GM18520 (cell line): ENCODE results near the gene NHP2.
A peak's percentile ranks its signal among the peaks of the same experiment; 100 is the strongest.

Source experiments
- ATAC-seq: cut with Tn5 transposase; IDR thresholded peaks from one replicate; pipeline ENCODE4 v1.9.1; 2021; ENCODE audit not compliant: unreplicated experiment

Gene NHP2

DNA sequence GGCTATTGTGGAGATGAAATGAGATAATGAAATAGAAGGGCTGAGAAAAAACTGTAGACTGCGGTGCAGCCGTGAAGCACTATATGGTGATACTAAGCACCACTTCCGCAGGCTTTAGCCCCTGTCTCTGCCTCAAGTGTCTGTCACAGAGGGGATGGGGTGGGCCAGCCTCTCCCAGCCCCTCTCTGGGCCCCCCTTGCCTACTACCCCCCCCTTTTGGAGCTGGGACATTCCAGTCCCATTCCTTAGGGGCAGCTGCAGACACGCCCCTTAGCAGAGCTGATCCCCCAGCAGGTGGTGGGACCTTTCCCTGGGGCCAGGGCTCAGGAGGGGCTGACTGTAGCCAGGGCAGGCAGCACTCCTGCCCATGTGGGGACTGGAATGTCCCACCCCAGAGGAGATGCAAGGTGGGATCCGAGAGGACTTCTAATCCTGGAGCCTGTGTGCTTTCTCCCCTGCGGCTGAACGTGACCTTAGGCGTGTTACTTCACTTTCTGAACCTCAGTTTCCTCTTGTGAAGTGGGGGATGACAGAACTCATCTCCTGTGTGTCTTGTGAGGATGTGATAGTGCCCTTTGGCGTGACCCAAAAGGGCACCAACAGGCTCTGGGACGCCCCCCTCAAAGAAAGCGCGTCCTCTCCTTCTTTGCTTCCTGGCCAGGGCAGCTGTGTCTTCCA, 38.4 kb downstream of the NHP2 start:
- no peak for ATAC-seq

DNA sequence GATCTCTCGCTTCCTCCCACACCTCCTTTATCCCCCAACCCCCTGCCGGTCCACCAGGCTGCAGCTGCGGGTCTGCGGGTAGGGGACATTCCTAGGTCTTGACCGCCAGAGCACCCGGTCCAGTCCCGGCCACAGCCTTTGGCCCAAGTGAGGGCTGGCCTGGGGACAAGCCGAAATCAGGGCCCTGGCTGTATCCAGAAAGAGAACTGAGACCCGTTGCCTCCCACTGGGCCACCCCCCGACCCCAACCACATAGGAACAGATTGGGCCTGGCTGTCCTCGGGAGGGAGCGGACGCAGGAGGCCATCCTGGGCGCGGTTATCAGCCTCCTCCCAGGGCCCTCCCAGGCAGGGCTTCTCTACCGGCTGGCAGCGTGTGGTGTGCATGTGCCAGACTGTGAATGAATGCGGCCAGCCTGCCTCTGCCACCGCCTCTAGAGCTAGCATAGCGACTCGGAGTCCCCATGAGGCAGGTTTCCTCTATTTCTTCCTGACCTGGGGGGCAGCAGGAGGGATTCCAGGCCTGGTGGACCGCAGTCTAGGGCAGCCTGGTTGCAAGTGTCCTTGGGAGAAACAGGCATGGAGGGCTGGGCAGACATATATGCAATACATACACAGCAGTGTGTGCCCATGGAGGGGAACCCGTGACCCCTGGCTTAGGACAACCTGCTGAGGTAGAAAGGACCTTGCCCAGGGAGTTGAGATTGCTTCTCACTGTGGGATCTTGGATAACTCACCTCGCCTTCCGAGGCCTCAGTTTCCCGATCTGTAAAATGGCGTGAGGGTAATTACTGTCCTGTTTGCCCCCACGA, 39.2 kb downstream of the NHP2 start:
- ATAC-seq = no peak

DNA sequence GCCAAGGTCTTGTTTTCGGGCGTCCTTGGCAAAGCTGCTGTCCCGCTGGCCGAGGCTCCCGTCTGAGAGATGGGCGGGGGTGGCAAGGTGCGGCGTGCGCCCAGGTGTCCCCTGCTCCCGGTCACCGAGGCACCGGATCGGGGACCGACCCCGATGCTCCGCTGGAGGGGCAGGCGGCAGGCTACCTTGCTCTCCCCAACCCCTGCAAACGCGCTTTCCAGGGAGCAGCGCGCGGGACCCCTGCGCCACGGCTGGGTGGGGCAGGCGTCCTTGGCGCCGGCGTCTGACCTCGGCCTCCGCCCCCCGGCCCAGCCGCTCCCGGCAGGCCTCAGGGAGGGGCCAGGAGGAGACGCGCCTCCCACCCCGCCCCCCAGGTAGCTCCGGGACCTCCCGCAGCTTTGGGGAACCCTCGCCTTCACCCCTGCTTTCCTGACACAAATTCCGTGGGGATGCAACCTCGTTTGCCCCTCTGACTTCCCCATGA, 39.8 kb downstream of the NHP2 start:
- ATAC-seq = no peak

DNA sequence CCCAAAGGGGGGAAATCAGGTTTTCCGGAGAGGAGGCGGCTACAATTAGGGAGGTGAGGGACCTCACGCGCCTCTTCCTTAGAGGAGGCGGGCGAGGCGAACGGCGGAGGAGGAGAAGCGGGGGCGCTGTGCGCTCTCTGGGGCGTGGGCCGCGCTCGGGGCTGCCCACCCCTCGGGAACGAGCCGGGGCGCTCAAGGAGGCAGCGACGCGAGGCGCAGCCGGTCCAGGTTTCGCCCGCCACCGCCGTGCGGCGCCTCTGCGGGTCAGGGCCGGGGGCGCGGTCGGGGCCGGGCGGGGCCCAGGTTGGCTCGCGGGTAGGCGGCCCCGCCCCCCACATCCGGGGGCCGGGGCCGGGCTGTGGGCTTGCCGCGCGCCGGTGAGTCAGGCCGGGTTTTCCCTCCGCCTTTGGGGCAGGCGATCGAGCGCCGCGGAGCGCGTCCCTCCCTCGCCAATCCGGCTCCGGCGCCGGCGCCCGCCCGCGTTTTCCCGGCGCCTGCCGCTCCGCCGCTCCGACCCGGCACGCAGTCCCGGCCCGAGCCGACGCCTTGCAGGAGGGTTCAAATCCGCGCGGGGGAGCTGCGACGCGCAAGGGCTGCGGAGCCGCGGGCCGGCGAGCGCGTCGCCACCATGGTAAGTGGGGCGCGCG, 40.4 kb downstream of the NHP2 start, which contains the start of gene N4BP3:
Gene N4BP3 (plus strand): TSS at position 392 of the 647 bp plus-strand sequence. CDS start 6,052 bp downstream, outside the sequence.
- peak; percentile 53 for ATAC-seq

DNA sequence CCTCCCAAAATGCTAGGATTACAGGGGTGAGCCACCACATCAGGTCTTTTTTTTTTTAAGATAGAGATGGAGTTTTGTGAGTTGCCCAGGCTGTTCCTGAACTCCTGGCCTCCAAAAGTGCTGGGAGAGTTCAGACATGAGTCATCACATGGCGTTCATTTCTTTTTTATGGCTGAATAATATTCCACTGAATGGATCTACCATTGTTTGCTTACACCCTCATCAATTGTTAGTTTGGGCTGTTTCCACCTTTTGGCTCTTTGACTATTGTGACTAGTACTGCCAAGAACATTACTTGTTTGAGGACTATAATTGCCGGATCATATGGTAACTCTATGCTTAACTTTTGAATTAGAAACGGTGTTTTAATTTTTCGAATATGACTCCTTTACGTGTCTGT, 41.1 kb downstream of the NHP2 start:
- ATAC-seq = no peak

DNA sequence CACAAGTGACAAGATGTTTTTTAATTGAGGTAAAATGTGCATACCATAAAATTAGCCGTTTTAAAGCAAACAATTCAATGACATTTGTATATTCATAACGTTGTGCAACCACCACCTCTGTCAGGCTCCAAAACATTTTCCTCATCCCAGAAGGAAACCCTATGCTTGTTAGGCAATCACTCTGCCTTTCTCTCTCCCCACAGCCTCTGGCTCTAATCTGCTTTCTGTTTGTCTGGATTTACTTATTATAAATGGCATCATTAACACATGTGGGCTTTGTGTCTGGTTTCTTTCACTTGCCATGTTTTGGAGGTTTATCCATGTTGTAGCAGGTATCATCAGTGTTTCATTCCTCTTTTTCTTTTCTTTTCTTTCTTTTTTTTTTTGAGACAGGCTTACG, 41.8 kb downstream of the NHP2 start:
- ATAC-seq = no peak

DNA sequence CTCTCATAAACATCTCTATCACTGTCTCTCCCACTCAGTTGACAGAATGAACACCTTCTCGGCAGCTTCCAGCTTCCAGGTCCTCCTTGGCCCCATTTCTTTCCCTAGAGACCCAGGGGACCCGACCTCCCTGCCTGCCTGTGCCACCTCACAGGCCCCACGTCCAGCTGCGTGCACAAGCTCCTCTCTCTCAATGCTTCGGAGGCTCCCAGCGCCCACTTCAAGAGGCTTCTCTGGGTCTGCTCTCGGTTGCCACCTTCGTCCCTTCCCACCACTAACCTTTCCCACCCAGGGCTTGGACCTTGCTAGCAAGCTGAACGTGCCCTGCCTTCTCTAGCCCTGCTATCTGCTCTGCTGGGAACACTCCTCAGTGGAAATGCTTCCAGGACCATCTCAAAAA, 43.2 kb downstream of the NHP2 start:
- no peak for ATAC-seq

DNA sequence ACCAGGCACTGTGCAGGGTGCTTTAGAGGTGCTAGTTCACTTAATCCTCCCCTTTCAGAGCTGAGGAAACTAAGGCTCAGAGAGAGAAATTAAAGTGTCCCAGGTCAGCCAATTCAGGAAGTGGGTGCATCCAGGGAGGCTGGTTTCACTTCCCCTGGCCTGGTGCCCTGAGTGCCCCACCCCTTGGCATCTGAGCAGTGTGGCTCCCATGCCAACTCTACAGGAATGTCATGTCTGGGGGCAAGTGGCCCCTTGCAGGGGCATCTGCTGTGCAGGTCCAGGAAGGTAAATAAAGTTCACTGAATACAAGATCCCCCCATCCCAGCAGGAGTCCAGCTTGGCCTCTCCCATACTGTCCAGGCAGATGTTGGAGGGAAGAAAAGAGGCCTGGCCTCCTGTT, 44.7 kb downstream of the NHP2 start:
- ATAC-seq = no peak

DNA sequence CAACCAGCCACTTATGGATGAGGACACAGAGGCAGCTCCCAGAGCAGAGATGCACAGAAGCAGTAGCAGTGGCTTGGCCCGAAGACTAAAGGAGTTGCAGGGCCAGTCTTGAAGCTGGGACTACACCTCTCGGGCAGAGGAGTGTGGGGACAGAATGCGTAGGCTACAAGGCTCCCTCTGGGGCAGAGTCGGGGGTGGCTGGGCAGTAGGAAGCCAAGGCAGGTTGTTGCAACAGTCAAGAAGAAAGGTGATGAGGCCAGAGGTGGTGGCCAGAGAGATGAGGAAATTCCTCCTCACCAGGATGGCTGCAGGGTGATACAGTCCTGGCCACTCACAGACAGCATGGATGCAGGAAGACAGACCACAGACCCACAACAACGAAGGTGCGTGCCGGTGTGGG, 45.2 kb downstream of the NHP2 start:
- no peak for ATAC-seq

DNA sequence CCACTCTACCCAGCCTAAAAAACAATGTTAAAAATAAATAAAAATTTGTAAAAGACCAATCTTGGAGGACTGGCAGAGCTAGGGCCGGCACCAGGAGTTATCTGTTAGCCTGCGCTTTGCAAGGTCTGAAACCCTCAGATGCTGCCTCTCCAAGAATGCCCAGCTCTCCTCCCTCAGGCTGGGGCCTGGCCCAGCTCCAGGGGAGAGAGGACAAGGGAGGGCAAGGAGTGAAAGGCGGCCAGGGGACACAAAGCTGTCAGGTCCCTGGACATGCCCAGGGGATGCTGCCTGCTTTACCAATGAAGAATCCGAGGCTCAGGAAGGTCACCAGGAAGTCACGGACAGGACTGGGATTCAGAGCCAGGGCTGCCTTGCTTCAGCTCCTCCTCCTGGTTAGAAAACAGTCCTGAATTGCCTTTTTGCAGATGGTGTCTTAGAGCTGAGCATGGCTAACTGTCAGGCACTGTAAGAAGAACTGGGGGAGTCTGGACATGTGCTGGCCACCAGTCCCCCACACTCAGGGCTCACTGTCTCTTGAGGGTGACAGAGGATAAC, 45.9 kb downstream of the NHP2 start:
- no peak for ATAC-seq

DNA sequence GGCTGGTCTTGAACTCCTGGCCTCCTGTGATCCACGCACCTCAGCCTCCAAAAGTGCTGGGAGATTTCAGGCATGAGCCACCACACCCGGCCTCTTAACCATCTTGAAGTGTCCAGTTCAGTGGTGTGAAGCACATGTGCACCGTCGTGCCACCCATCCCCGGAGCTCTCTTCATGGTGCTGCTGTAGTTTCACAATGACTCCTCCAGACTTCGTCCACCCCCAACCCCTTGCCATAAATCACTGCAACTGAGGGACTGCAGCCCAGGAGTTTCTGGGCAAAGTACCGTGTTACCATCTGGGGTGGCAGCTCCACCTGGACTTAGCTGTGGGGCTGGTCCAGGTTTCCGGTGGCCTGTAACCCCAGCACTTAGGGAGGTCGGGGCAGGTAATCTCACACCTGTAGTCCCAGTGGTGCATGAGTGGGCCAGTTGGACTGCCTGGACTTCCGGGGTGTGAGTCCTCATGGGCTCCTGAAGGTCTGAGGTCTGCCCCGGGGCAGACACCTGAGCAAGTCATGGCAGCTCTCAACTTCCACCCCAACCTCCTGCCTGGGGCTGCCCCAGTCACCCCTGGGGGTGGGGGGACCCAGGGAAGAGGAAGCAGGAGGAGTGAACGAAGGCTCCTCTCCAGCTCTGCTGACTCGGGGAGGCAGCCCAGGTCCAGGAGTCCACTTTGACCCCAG, 47.0 kb downstream of the NHP2 start:
- ATAC-seq = no peak

DNA sequence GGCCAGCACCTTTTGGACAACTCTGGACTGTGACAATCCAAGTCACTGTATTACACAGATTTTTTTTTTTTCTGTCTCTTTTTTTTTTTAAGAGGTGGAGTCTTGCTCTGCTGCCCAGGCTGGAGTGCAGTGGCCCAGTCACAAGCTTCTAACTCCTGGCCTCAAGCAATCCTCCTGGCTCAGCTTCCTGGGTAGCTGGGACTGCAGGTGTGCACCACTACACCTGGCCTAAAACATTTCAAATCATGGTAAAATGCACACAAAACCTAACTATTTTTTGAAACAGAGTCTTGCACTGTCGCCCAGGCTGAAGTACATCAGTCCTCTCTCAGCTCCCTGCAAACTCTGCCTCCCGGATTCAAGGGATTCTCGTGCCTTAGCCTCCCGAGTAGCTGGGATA, 47.6 kb downstream of the NHP2 start:
- ATAC-seq = no peak

DNA sequence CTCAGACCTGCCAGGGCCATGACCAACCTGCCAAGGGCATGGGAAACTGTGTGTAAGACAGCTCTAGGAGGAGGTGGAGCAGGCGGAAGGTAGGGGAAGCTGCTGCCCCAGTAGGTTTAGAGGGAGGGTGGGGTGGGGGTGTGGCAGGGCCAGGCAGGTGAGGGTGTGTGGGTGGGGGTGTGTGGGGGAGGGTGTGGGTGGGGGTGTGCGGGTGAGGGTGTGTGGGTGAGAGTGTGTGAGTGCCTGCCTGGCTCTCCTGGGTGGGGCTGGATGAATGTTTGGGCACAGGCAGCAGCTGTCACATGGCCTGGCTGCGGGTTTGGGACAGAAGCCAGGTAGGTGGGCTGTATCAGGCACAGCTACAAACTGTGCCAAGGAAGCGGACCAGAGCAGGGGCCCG, 49.2 kb downstream of the NHP2 start:
- no peak for ATAC-seq

DNA sequence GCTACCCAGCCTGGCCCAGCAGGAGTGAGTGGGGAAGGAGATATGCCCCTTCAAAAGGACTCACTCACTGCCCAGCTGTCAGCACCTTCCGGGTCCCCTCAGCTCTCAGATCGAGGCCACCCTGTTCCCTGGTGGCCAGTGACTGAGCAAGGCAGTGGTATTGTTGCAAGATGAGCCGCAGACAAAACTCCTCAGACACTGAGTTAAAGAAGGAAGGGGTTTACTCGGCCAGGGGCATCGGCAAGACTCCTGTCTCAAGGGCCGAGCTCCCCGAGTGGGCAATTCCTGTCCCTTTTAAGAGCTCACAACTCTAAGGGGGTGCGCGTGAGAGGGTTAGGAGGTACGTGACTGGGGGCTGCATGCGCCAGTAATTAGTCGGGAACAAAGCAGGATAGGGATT, 50.1 kb downstream of the NHP2 start:
- no peak for ATAC-seq
